HG03457 (cell line): ENCODE data around the gene LRRIQ4.
A peak's percentile ranks its signal among the peaks of the same experiment; 100 is the strongest.

Experiments
- ATAC-seq: cut with Tn5 transposase; IDR thresholded peaks from one replicate; pipeline ENCODE4 v1.9.1; 2021; ENCODE audit warnings: moderate number of reproducible peaks; ENCODE audit not compliant: unreplicated experiment

The LRRIQ4 gene

GRCh38 chr3:169809230-169809795 lies 3.4 kb upstream of the LRRIQ4 start:
- no peak for ATAC-seq

GRCh38 chr3:169811631-169812331 lies 889 bp upstream of the LRRIQ4 start:
- ATAC-seq: peak; percentile 8

DNA sequence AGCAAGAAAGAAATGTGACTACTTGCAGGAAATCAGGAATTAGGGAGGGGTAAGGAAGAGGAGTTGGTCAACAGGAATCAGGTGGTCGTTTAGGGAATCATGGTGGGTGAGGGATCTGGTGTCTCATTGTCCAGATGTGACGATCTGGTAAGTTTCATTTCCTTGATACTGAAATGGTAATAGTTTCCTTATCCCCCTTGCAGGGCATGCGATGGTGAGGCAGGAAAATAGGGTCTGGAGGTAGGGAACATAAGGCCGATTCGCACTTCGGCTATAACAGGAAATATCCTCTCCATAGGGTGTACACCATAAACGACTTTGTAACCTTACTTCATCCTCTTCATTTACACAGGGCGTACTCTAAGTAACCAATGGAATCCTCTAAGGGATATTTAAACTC lies 608 bp downstream of the LRRIQ4 start:
- no peak for ATAC-seq

DNA sequence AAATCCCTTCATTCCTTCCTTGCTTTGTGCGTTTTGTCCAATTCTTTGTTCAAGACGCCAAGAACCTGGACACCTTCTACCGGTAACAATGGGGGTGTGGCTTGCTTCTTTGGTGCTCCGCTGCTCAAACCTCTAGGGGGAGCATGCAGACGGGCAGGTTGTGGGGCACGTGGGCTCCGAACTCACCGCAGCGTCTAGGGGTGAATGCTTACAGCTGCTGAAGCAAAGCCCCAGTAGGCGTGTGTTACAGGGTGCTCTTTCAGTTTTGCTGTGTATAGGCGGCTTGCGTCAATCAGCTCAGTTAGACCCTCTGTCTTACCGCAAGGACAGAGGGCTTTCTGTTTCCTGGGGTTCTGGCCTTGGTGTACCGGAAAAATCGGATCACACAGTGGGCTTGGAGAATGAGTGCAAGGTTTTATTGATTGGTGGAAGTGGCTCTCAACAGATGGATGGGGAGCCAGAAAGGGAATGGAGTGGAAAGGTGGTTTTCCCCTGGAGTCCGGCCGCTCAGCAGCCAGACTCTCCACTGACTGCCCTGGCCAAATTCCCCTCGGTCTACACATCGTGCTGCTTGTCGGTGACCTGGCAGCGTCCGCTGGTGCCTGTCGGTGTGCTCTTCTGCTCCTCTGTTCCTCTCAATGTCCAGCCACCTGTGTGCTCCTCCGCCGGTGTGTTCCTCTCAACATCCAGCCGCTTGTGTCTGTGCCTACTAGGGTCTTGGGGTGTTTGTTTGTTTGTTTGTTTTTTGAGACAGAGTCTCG lies 1.3 kb downstream of the LRRIQ4 start:
- ATAC-seq: peak; percentile 76

GRCh38 chr3:169815590-169816150 lies 3.0 kb downstream of the LRRIQ4 start:
- no peak for ATAC-seq

- ATAC-seq: no peak
Observed at GRCh38 chr3:169818316-169818715, 5.6 kb downstream of the LRRIQ4 start.

- no peak for ATAC-seq
Observed at GRCh38 chr3:169822091-169822490, 9.4 kb downstream of the LRRIQ4 start.

GRCh38 chr3:169822540-169822939 lies 9.9 kb downstream of the LRRIQ4 start:
- no peak for ATAC-seq

GRCh38 chr3:169822983-169823382 lies 10.3 kb downstream of the LRRIQ4 start:
- no peak for ATAC-seq

GRCh38 chr3:169825316-169825715 lies 12.6 kb downstream of the LRRIQ4 start:
- no peak for ATAC-seq

- ATAC-seq: no peak
Observed at GRCh38 chr3:169827712-169828111, 15.0 kb downstream of the LRRIQ4 start.

GRCh38 chr3:169835533-169835932 lies 22.9 kb downstream of the LRRIQ4 start:
- ATAC-seq: no peak

GRCh38 chr3:169836078-169836941 lies 23.6 kb downstream of the LRRIQ4 start:
- peak; percentile 84 for ATAC-seq

DNA sequence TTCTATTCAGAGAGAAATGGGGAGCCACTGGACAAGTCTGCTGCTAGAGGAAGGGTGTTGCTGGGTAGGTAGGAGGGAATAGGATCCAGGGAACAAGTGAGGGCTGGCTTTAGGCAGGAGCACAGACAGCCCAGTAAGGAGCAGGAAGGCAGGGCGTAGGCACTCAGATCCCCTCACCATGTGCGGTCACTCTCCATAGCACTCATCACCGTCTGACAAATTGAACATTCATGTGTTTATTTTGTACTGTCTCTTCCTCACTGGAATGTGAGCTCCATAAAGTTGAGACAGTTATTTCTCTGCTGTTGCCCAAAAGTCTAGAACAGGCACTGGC lies 24.2 kb downstream of the LRRIQ4 start:
- no peak for ATAC-seq

DNA sequence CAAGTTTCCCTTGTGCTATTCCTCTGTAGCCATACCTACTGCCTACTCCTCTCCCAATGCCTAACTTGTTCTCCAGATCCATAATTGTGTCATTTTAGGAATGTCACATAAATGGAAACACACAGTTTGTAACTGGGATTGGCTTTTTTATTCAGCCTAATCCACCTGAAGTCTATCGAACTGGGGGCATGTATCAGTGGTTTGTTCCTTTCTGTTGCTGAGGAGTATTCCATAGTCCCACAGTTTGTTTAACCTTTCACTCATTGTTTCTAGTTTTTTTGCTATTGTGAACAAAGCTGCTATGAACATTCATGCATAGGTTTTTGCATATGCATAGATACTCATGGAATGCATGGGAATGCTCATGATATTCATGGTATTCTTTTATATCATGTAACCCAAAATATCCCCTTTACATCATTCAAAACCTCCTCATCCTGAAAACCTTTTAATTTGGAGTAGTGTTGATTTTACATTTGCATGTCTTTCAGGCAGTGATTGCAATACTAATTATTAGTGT lies 25.9 kb downstream of the LRRIQ4 start:
- ATAC-seq: no peak

DNA sequence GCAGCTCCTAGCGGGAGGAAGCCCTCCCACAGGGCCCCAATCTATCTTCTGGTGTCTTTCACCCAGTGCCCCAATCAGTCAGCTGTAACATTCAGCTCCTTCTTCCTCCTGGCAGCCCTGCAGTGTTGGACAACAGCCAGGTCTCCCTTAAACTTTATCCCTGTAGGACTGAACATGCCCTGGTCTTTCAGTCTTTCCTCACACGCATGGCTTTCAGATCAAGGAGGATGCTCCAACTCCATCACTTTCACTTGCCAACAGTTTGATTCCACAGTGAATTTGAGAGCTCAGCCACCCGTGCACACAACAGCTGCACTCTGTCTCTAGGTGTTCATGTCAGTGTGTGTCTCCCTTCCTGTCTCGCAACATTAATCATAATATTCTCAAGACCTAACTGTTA lies 28.5 kb downstream of the LRRIQ4 start:
- no peak for ATAC-seq

GRCh38 chr3:169842960-169843359 lies 30.3 kb downstream of the LRRIQ4 start:
- ATAC-seq: no peak

- peak; percentile 98 for ATAC-seq
Observed at GRCh38 chr3:169846458-169847193, 34.0 kb downstream of the LRRIQ4 start.

DNA sequence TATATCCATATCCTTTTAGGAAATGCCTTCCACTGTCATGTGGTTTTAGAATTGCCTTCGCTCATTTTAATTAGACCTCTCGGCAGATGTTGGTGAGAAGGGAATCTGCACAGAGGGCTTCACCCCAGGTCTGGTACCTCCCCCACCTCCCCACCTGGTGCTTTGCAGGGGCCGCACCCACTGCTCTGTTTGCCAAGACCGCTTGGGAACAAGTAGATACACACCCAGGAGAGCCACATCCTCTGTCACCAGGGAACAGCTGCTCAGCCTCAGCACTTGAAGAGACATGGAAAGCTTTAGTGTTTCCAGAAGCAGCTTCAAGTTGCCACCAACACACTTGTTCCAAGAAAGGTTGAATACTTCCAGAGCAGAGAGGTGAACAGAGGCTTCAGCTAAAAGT lies 35.2 kb downstream of the LRRIQ4 start:
- ATAC-seq: no peak

DNA sequence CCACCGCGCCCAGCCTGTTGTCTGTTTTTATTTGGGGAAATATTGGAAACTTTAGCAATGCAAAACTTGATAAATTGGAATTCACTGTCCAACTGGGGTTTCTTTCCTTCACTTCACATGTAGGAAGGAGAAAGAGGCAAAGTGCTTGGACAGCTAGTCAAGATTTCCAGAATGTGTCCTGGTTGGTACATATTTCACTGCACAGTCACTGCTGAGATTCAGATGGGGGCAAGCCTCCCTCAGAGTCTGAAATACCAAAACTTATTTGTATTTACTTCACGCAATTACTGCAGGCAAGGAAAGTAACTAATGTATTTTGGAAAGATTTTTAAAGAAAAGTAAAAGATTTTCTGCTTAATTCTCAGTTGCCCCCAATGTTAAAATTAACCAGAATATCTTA lies 36.1 kb downstream of the LRRIQ4 start:
- ATAC-seq: no peak
